H1 (cell line): ENCODE measurements around the gene HIVEP3. TPM values are rescaled to one million over a fixed set of nuclear protein-coding genes. Genes with fewer than 3 reads are reported as not detected.

Experiments used
- CTCF ChIA-PET: fragments of 300-600 bp; sonication (Branson Sonifier 250); formaldehyde crosslinking; loops from one replicate; lab custom pipeline; 2021; ENCODE audit not compliant: partially characterized antibody; lab: Charles Lee
- POLR2A ChIA-PET: fragments of 300-600 bp; sonication (Branson Sonifier 250); formaldehyde crosslinking; loops from one replicate; lab custom pipeline; 2021; ENCODE audit warnings: inconsistent platforms; ENCODE audit not compliant: partially characterized antibody; lab: Charles Lee
- DNase-seq, 2 experiments: peaks; one replicate each; pipeline versions ENCODE4 v3.0.0 to v3.0.0-alpha.2; 2010 to 2022; ENCODE audit warnings: low spot score in 2 of 2, low read depth in 1 of 2, mixed read lengths in 1 of 2
- FAIRE-seq: peaks from 2 replicates; lab custom pipeline; 2011; peaks lifted over from hg19 to GRCh38; lab: Jason Lieb, UNC
- H2AFZ ChIP-seq: 2 replicates; pipeline ENCODE4 v1.8.1; 2012; ENCODE audit warnings: low read length, inconsistent platforms
- H2AK5ac ChIP-seq: 2 replicates; pipeline ENCODE4 v1.6.1; 2013; ENCODE audit warnings: low read depth, low read length
- H2BK120ac ChIP-seq: replicated peaks from 2 replicates; pipeline ENCODE3; 2013; ENCODE audit warnings: low read depth, low read length, inconsistent platforms
- H2BK12ac ChIP-seq: 2 replicates; pipeline ENCODE4 v1.6.1; 2013; ENCODE audit warnings: low read depth, low read length
- H2BK15ac ChIP-seq: 2 replicates; pipeline ENCODE4 v1.6.1; 2013; ENCODE audit warnings: low read length
- H2BK20ac ChIP-seq: 2 replicates; pipeline ENCODE4 v1.6.1; 2013; ENCODE audit warnings: low read length
- H2BK5ac ChIP-seq: 2 replicates; pipeline ENCODE4 v1.6.1; 2013; ENCODE audit warnings: low read depth, low read length
- H3K14ac ChIP-seq: 2 replicates; pipeline ENCODE4 v1.6.1; 2013; ENCODE audit warnings: inconsistent platforms; ENCODE audit not compliant: insufficient read length
- H3K18ac ChIP-seq: 2 replicates; pipeline ENCODE4 v1.6.1; 2013; ENCODE audit warnings: low read length; ENCODE audit errors: extremely low read depth
- H3K23ac ChIP-seq: 2 replicates; pipeline ENCODE4 v1.6.1; 2013; ENCODE audit warnings: inconsistent platforms; ENCODE audit not compliant: insufficient read length
- H3K23me2 ChIP-seq: 2 replicates; pipeline ENCODE4 v1.6.1; 2013; ENCODE audit warnings: low read depth, low read length
- H3K27ac ChIP-seq: 2 replicates; pipeline ENCODE4 v1.6.1; 2011; ENCODE audit warnings: low read depth, low read length, inconsistent platforms
- H3K27me3 ChIP-seq, 4 experiments: replicated peaks in 1 of 4; 1 replicate in 1 of 4; 2 replicates in 3 of 4; pipeline versions ENCODE4 v1.6.1 to v1.8.1; 2011 to 2013; ENCODE audit warnings: low read length in 3 of 4, mild to moderate bottlenecking in 3 of 4, inconsistent platforms in 2 of 4, mixed read lengths in 2 of 4, moderate library complexity in 1 of 4; ENCODE audit not compliant: control insufficient read depth in 3 of 4, insufficient read depth in 3 of 4; ENCODE audit errors: extremely low read depth in 1 of 4
- H3K36me3 ChIP-seq, 4 experiments: 2 replicates each; pipeline versions ENCODE4 v1.6.1 to v1.8.1; 2011 to 2013; ENCODE audit warnings: mild to moderate bottlenecking in 4 of 4, low read length in 3 of 4, moderate library complexity in 2 of 4, control low read depth in 1 of 4, inconsistent platforms in 1 of 4; ENCODE audit not compliant: insufficient read depth in 4 of 4, control insufficient read depth in 2 of 4
- H3K4ac ChIP-seq: replicated peaks from 2 replicates; pipeline ENCODE3; 2013; ENCODE audit warnings: low read length, low read depth, mixed read lengths, inconsistent platforms; ENCODE audit not compliant: insufficient read length
- H3K4me1 ChIP-seq, 4 experiments: replicated peaks in 1 of 4; 1 replicate in 1 of 4; 2 replicates in 3 of 4; pipeline versions ENCODE4 v1.6.1 to v1.8.1; 2011 to 2013; ENCODE audit warnings: low read length in 3 of 4, inconsistent platforms in 2 of 4, mixed read lengths in 1 of 4; ENCODE audit not compliant: insufficient read depth in 4 of 4, control insufficient read depth in 3 of 4
- H3K4me2 ChIP-seq, 2 experiments: 2 replicates each; pipeline versions ENCODE4 v1.6.1 to v1.8.1; 2011 to 2013; ENCODE audit warnings: low read depth in 2 of 2, low read length in 2 of 2, control low read depth in 1 of 2, inconsistent platforms in 1 of 2, mild to moderate bottlenecking in 1 of 2; ENCODE audit not compliant: insufficient read depth in 1 of 2
- H3K4me3 ChIP-seq, 4 experiments: fragments of 200-600, 300-600 bp in 1 of 4; sonication (generic), shearing (Covaris generic), sonication (Bioruptor Twin) in 1 of 4; 2 replicates each; pipeline versions ENCODE4 v1.5.1 to v1.8.1; 2011 to 2016; ENCODE audit warnings: low read length in 4 of 4, low read depth in 3 of 4, control low read depth in 2 of 4, inconsistent platforms in 2 of 4, mild to moderate bottlenecking in 2 of 4, mixed read lengths in 1 of 4, moderate library complexity in 1 of 4; ENCODE audit not compliant: insufficient read depth in 2 of 4; ENCODE audit errors: extremely low read depth in 1 of 4
- H3K56ac ChIP-seq: replicated peaks from 2 replicates; pipeline ENCODE3; 2013; ENCODE audit warnings: low read depth, mild to moderate bottlenecking, mixed read lengths, low read length, inconsistent platforms; ENCODE audit not compliant: insufficient read length
- H3K79me1 ChIP-seq: 2 replicates; pipeline ENCODE4 v1.6.1; 2013; ENCODE audit warnings: low read depth, low read length, control low read depth
- H3K79me2 ChIP-seq, 2 experiments: 2 replicates each; pipeline versions ENCODE4 v1.6.1 to v1.8.1; 2012 to 2013; ENCODE audit warnings: low read length in 2 of 2, mild to moderate bottlenecking in 2 of 2, inconsistent platforms in 1 of 2; ENCODE audit not compliant: insufficient read depth in 2 of 2, control insufficient read depth in 1 of 2
- H3K9ac ChIP-seq, 4 experiments: replicated peaks in 1 of 4; 1 replicate in 1 of 4; 2 replicates in 3 of 4; pipeline versions ENCODE4 v1.6.1 to v1.8.1; 2011 to 2013; ENCODE audit warnings: low read depth in 3 of 4, low read length in 3 of 4, control low read depth in 2 of 4, mild to moderate bottlenecking in 2 of 4, moderate library complexity in 2 of 4, inconsistent platforms in 1 of 4; ENCODE audit errors: extremely low read depth in 1 of 4
- H3K9me3 ChIP-seq, 2 experiments: 2 replicates each; pipeline versions ENCODE4 v1.6.1 to v1.8.1; 2012 to 2013; ENCODE audit warnings: mild to moderate bottlenecking in 2 of 2, moderate library complexity in 2 of 2, control low read depth in 1 of 2, inconsistent platforms in 1 of 2, low read depth in 1 of 2, low read length in 1 of 2, mixed read lengths in 1 of 2; ENCODE audit not compliant: insufficient read depth in 2 of 2
- H4K20me1 ChIP-seq, 2 experiments: replicated peaks in 1 of 2; 2 replicates each; pipeline versions ENCODE3 to v1.8.1; 2011 to 2013; ENCODE audit warnings: inconsistent platforms in 2 of 2, low read length in 2 of 2, mild to moderate bottlenecking in 1 of 2; ENCODE audit not compliant: insufficient read depth in 2 of 2, control insufficient read depth in 1 of 2
- H4K5ac ChIP-seq: 2 replicates; pipeline ENCODE4 v1.6.1; 2013; ENCODE audit warnings: low read length, low read depth, mixed read lengths, inconsistent platforms; ENCODE audit not compliant: insufficient read length
- H4K8ac ChIP-seq: 2 replicates; pipeline ENCODE4 v1.8.0; 2013; ENCODE audit warnings: mild to moderate bottlenecking, moderate library complexity, low read length, inconsistent platforms; ENCODE audit not compliant: insufficient read depth; ENCODE audit errors: extremely low read depth
- H4K91ac ChIP-seq: replicated peaks from 2 replicates; pipeline ENCODE3; 2013; ENCODE audit warnings: low read length, mixed read lengths, inconsistent platforms; ENCODE audit not compliant: insufficient read length
- ATF3 ChIP-seq: IDR thresholded peaks from 2 replicates; pipeline ENCODE4 v1.6.1; 2011; ENCODE audit warnings: low read depth, mild to moderate bottlenecking, low read length; ENCODE audit not compliant: insufficient read depth
- CBX8 ChIP-seq: fragments of 300-800, 300-1000 bp; sonication (generic); IDR thresholded peaks from 2 replicates; pipeline ENCODE4 v1.7.1; 2016; ENCODE audit warnings: low read depth, low read length, borderline replicate concordance
- EP300 ChIP-seq, 2 experiments: IDR thresholded peaks; 1 replicate in 1 of 2; 2 replicates in 1 of 2; pipeline ENCODE4 v1.6.1; 2011 to 2012; ENCODE audit warnings: low read depth in 2 of 2, low read length in 2 of 2, mild to moderate bottlenecking in 2 of 2, borderline replicate concordance in 1 of 2, inconsistent platforms in 1 of 2, moderate library complexity in 1 of 2
- HDAC6 ChIP-seq: IDR thresholded peaks from one replicate; pipeline ENCODE4 v1.7.1; 2012; ENCODE audit warnings: low read depth, mild to moderate bottlenecking, inconsistent platforms, low read length, moderate library complexity
- JUND ChIP-seq: IDR thresholded peaks from 2 replicates; pipeline ENCODE4 v1.6.1; 2011; ENCODE audit warnings: mild to moderate bottlenecking, improper control_type of control experiment, low read length
- KDM5A ChIP-seq: fragments of 200-600 bp; IDR thresholded peaks from 2 replicates; pipeline ENCODE4 v1.7.1; 2012; ENCODE audit warnings: mild to moderate bottlenecking, low read length, inconsistent platforms, mixed read lengths
- NANOG ChIP-seq: IDR thresholded peaks from 2 replicates; pipeline ENCODE4 v1.6.1; 2011; ENCODE audit warnings: low read length, low read depth, mild to moderate bottlenecking, inconsistent platforms; ENCODE audit not compliant: insufficient read depth, poor library complexity, severe bottlenecking
- PHF8 ChIP-seq: fragments of 200-600 bp; sonication (generic); conservative IDR thresholded peaks from 2 replicates; pipeline ENCODE4 v1.7.1; 2012; ENCODE audit warnings: low read depth, mild to moderate bottlenecking, inconsistent platforms, low read length, moderate library complexity
- RFX5 ChIP-seq: IDR thresholded peaks from 2 replicates; pipeline ENCODE4 v1.6.1; 2011; ENCODE audit warnings: low read depth, low read length, improper control_type of control experiment, borderline replicate concordance
- SIX5 ChIP-seq: IDR thresholded peaks from 2 replicates; pipeline ENCODE4 v1.6.1; 2011; ENCODE audit warnings: mild to moderate bottlenecking, low read depth, low read length
- SP2 ChIP-seq: IDR thresholded peaks from 2 replicates; pipeline ENCODE4 v1.6.1; 2012; ENCODE audit warnings: mild to moderate bottlenecking, low read length, inconsistent platforms
- SRF ChIP-seq: IDR thresholded peaks from 2 replicates; pipeline ENCODE4 v1.6.1; 2011; ENCODE audit warnings: mild to moderate bottlenecking, low read depth, low read length, moderate library complexity
- SUZ12 ChIP-seq: fragments of 200-600 bp; sonication (generic); IDR thresholded peaks from 2 replicates; pipeline ENCODE4 v1.6.1; 2012; ENCODE audit warnings: mild to moderate bottlenecking, inconsistent platforms, low read length, moderate library complexity, mixed read lengths
- TCF12 ChIP-seq: IDR thresholded peaks from 2 replicates; pipeline ENCODE4 v1.6.1; 2011; ENCODE audit warnings: low read depth, mild to moderate bottlenecking, low read length
- WGBS, 2 experiments: shearing (Covaris generic) in 1 of 2; methylation state at CpG; one replicate each; pipeline versions ENCODE4 v1.1.6 to v1.1.7; 2013 to 2015; ENCODE audit warnings: low lambda C conversion rate in 2 of 2, mixed read lengths in 2 of 2, inconsistent platforms in 1 of 2, low coverage in 1 of 2, missing lambda C conversion rate in 1 of 2; ENCODE audit not compliant: insufficient replicate concordance in 2 of 2, insufficient coverage in 1 of 2, insufficient read length in 1 of 2; ENCODE audit errors: extremely low coverage in 1 of 2, missing lambda C conversion rate in 1 of 2; 5-methylcytosine and 5-hydroxymethylcytosine counted together
- polyA plus RNA-seq, 7 experiments: library from polyadenylated mRNA; depleted of rRNA in 3 of 7; stranded (reverse) in 5 of 7; unstranded in 2 of 7; fragments of >200 nt in 5 of 7; fragments of 200-250 nt in 2 of 7; gene quantifications; 1 replicate in 5 of 7; 2 replicates in 1 of 7; 4 replicates in 1 of 7; pipeline versions ENCODE4 v1.2.1 to v1.2.3, GENCODE V29; 2011 to 2013; ENCODE audit warnings: missing spikeins in 2 of 7, mixed read lengths in 2 of 7
- total RNA-seq: library from RNA; stranded (reverse); fragmentation: NEBNext Ultra II Directional; extraction: Animal tissue kit (Norgen Biotek cat#: 25700); gene quantifications from 2 replicates; pipeline ENCODE4 v1.2.1, GENCODE V29; 2021

Gene HIVEP3
- total and polyA plus RNA-seq, 2 of the 8 experiments (the other 6 are each of a cell fraction or from before 2014, with no cell fraction given): 0.24 to 0.69 TPM

- H3K23ac ChIP-seq: no peak overlapping the region
- no peak overlapping the region for H3K18ac ChIP-seq
- CTCF ChIA-PET: no interaction called here
- no peak overlapping the region for H2BK15ac ChIP-seq
- no peak overlapping the region for H2BK5ac ChIP-seq
- H3K27ac ChIP-seq: no peak overlapping the region
- no peak overlapping the region for H2BK20ac ChIP-seq
- FAIRE-seq (no peak), DNase-seq (no peak)
- no peak overlapping the region for H3K4me2 ChIP-seq
- no peak overlapping the region for H3K56ac ChIP-seq
- H3K36me3 ChIP-seq: no peaks in the 10 kb centered on the region
- 93% methylated on average over 5 of the region's 5 CpGs; no CpG with 5 or more reads in 1 of the 2 experiments for WGBS, 2 experiments
- H4K20me1 ChIP-seq: no peaks in the 10 kb centered on the region
- no peaks in the 10 kb centered on the region for H3K79me2 ChIP-seq
- H4K5ac ChIP-seq: no peak overlapping the region
- no peaks in the 10 kb centered on the region for H3K79me1 ChIP-seq
- no peak overlapping the region for H2AK5ac ChIP-seq
- H3K4me1 ChIP-seq: peaks cover 0 to 7% (median 2%) of the 10 kb centered on the region in 4 experiments; a peak in 4 of 7 replicates
- H3K4me3 ChIP-seq: no peak overlapping the region
- no peak overlapping the region for H3K9ac ChIP-seq
- no peak overlapping the region for H2AFZ ChIP-seq
- no peaks in the 10 kb centered on the region for H3K23me2 ChIP-seq
- H3K4ac ChIP-seq: no peak overlapping the region
- no peak overlapping the region for H4K91ac ChIP-seq
- H3K27me3 ChIP-seq: no peaks in the 10 kb centered on the region
- no peak overlapping the region for H3K14ac ChIP-seq
- H3K9me3 ChIP-seq: no peaks in the 10 kb centered on the region
- H2BK120ac ChIP-seq: no peak overlapping the region
- POLR2A ChIA-PET: interaction anchor here (0.6 kb wide), 1 partner anchor 353 kb away, joined by 3 read pairs; no protein-coding TSS in a partner anchor
- no peak overlapping the region for H2BK12ac ChIP-seq
- no peak overlapping the region for H4K8ac ChIP-seq
- TF ChIP-seq TCF12 (no peak), SP2 (no peak), PHF8 (no peak), JUND (no peak), RFX5 (no peak), SRF (no peak), SUZ12 (no peak), EP300 (IDR thresholded peaks at IDR 0.05; ENCODE audit: borderline replicate concordance in 1 of 2, low read depth in 2 of 2, low read length in 2 of 2) (no peak), NANOG (no peak), HDAC6 (no peak), ATF3 (no peak), CBX8 (no peak), SIX5 (no peak), KDM5A (no peak)
These were observed 270.5 kb downstream of the HIVEP3 start for GRCh38 chr1:41648230-41648629.
